Karpas-422 (cell line): Measurements from ENCODE around the gene NEK1. TPM values are rescaled to one million over a fixed set of nuclear protein-coding genes. Genes with fewer than 3 reads are reported as not detected.
A peak's percentile ranks its signal among the peaks of the same experiment; 100 is the strongest.
"Not testable (repeated sequence)": the region's sequence is repeated elsewhere in the genome, so short reads cannot be mapped to it uniquely, and the experiment has no call there.

Experiments used
- DNase-seq: peaks from one replicate; pipeline ENCODE4 v3.0.0-alpha.2; 2015
- H2AFZ ChIP-seq: fragments of 200-600 bp; sonication (generic); 2 replicates; pipeline ENCODE4 v1.6.1; 2014; ENCODE audit warnings: antibody characterized with exemption, low read length, mixed read lengths
- H3K27ac ChIP-seq: fragments of 200-600 bp; sonication (generic); 2 replicates; pipeline ENCODE4 v1.5.1; 2014; ENCODE audit warnings: mild to moderate bottlenecking, low read length, moderate library complexity
- H3K27me3 ChIP-seq: fragments of 200-600 bp; sonication (generic); 2 replicates; pipeline ENCODE4 v1.6.1; 2014; ENCODE audit warnings: low read length, mixed read lengths
- H3K36me3 ChIP-seq: fragments of 200-600 bp; sonication (generic); 2 replicates; pipeline ENCODE4 v1.6.1; 2014; ENCODE audit warnings: low read length, mixed read lengths; ENCODE audit not compliant: insufficient read depth
- H3K4me1 ChIP-seq: fragments of 200-600 bp; sonication (generic); 2 replicates; pipeline ENCODE4 v1.6.1; 2014; ENCODE audit warnings: mild to moderate bottlenecking, low read length, mixed read lengths
- H3K4me2 ChIP-seq: fragments of 200-600 bp; sonication (generic); 2 replicates; pipeline ENCODE4 v1.6.1; 2014; ENCODE audit warnings: low read length, low read depth, mild to moderate bottlenecking; ENCODE audit not compliant: poor library complexity, severe bottlenecking
- H3K4me3 ChIP-seq: fragments of 200-600 bp; sonication (generic); 2 replicates; pipeline ENCODE4 v1.5.1; 2014; ENCODE audit warnings: mild to moderate bottlenecking, antibody characterized with exemption, low read length, mixed read lengths
- H3K79me2 ChIP-seq: fragments of 200-600 bp; sonication (generic); 2 replicates; pipeline ENCODE4 v1.6.1; 2014; ENCODE audit warnings: mild to moderate bottlenecking, low read length, mixed read lengths
- H3K9ac ChIP-seq: fragments of 200-600 bp; sonication (generic); 2 replicates; pipeline ENCODE4 v1.6.0; 2014; ENCODE audit warnings: low read length
- H3K9me2 ChIP-seq: fragments of 200-600 bp; sonication (generic), shearing (Covaris generic); replicated peaks from 2 replicates; pipeline ENCODE4 v1.6.0; 2014; ENCODE audit warnings: mild to moderate bottlenecking, low read length, moderate library complexity; ENCODE audit not compliant: insufficient read depth
- H3K9me3 ChIP-seq: fragments of 300-700, 200-600 bp; sonication (generic); 2 replicates; pipeline ENCODE4 v1.6.1; 2014; ENCODE audit warnings: low read length, mixed read lengths
- H4K20me1 ChIP-seq: fragments of 200-600 bp; sonication (generic); 2 replicates; pipeline ENCODE4 v1.6.1; 2014; ENCODE audit warnings: mild to moderate bottlenecking, antibody characterized with exemption, low read length, low read depth; ENCODE audit not compliant: insufficient read depth
- total RNA-seq: library from RNA; depleted of rRNA; stranded (reverse); fragments of >200 nt; shearing (Covaris generic); gene quantifications from 2 replicates; pipeline ENCODE4 v1.2.3, GENCODE V29; 2014; ENCODE audit warnings: low replicate concordance

NEK1 gene
- total RNA-seq, 1 experiment from 2014 or later = 9.4 TPM

DNA sequence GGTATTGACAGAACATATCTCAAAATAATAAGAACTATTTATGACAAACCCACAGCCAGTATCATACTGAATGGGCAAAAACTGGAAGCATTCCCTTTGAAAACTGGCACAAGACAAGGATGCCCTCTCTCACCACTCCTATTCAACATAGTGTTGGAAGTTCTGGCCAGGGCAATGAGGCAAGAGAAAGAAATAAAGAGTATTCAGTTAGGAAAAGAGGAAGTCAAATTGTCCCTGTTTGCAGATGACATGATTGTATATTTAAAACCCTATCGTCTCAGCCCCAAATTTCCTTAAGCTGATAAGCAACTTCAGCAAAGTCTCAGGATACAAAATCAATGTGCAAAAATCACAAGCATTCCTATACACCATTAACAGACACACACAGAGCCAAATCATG lies 159.7 kb downstream of the NEK1 start:
- not testable (repeated sequence) for DNase-seq, H3K9me2 ChIP-seq, H2AFZ ChIP-seq, H3K4me2 ChIP-seq, H3K4me3 ChIP-seq, H3K79me2 ChIP-seq, H3K9me3 ChIP-seq, H3K9ac ChIP-seq, H3K27me3 ChIP-seq, H3K27ac ChIP-seq, H3K4me1 ChIP-seq, H4K20me1 ChIP-seq, H3K36me3 ChIP-seq

DNA sequence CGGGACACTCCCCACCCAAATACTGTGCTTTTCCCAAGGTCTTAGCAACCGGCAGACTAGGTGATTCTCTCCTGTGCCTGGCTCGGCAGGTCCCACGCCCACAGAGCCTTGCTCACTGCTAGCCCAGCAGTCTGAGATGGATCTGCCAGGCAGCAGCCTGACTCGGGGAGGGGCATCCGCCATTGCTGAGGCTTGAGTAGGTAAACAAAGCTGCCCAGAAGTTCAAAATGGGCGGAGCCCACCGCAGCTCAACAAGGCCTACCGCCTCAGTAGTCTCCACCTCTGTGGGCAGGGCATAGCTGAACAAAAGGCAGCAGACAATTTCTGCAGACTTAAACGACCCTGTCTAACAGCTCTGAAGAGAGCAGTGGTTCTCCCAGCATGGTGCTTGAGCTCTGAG lies 163.4 kb downstream of the NEK1 start:
- not testable (repeated sequence) for H3K27me3 ChIP-seq, H4K20me1 ChIP-seq, H3K9me2 ChIP-seq, DNase-seq, H3K27ac ChIP-seq, H3K79me2 ChIP-seq, H3K9ac ChIP-seq, H3K4me3 ChIP-seq, H3K4me1 ChIP-seq, H3K4me2 ChIP-seq, H3K9me3 ChIP-seq, H3K36me3 ChIP-seq, H2AFZ ChIP-seq

- Histone ChIP-seq H3K27me3 (no peaks in the 10 kb centered on the region), H3K4me1 (no peaks in the 10 kb centered on the region), H4K20me1 (no peaks in the 10 kb centered on the region), H3K9me2 (no peaks in the 10 kb centered on the region), H3K4me2 (no peak overlapping the region), H3K27ac (no peak overlapping the region), H2AFZ (no peak overlapping the region), H3K9me3 (no peaks in the 10 kb centered on the region), H3K36me3 (no peaks in the 10 kb centered on the region), H3K79me2 (peaks cover 6% of the 10 kb centered on the region; the same call in 1 of the 2 replicates), H3K4me3 (no peak overlapping the region), H3K9ac (no peak overlapping the region)
- DNase-seq = no peak
These were observed 165.6 kb downstream of the NEK1 start for GRCh38 chr4:169446824-169447223.

- Histone ChIP-seq H3K4me2 (no peak overlapping the region), H3K9me3 (no peaks in the 10 kb centered on the region), H3K79me2 (peaks cover 6% of the 10 kb centered on the region; the same call in 1 of the 2 replicates), H3K27ac (no peak overlapping the region), H3K4me3 (no peak overlapping the region), H4K20me1 (no peaks in the 10 kb centered on the region), H2AFZ (no peak overlapping the region), H3K9ac (no peak overlapping the region), H3K36me3 (no peaks in the 10 kb centered on the region), H3K4me1 (peaks cover 25% of the 10 kb centered on the region), H3K9me2 (no peaks in the 10 kb centered on the region), H3K27me3 (no peaks in the 10 kb centered on the region)
- DNase-seq = no peak
These were observed 168.6 kb downstream of the NEK1 start for GRCh38 chr4:169443748-169444147.

GRCh38 chr4:169440446-169440845 lies 171.9 kb downstream of the NEK1 start:
- no peak overlapping the region for H3K4me3 ChIP-seq
- H2AFZ ChIP-seq = no peak overlapping the region
- no peaks in the 10 kb centered on the region for H3K36me3 ChIP-seq
- H3K27ac ChIP-seq = no peak overlapping the region
- H3K9ac ChIP-seq = no peak overlapping the region
- peaks cover 48% of the 10 kb centered on the region for H3K4me1 ChIP-seq
- no peak overlapping the region for H3K4me2 ChIP-seq
- no peaks in the 10 kb centered on the region for H4K20me1 ChIP-seq
- H3K27me3 ChIP-seq = no peaks in the 10 kb centered on the region
- H3K79me2 ChIP-seq = peaks cover 6% of the 10 kb centered on the region; the same call in 1 of the 2 replicates
- H3K9me2 ChIP-seq = no peaks in the 10 kb centered on the region
- H3K9me3 ChIP-seq = no peaks in the 10 kb centered on the region
- DNase-seq = no peak

- no peaks in the 10 kb centered on the region for H3K27me3 ChIP-seq
- H3K4me3 ChIP-seq = no peak overlapping the region
- no peaks in the 10 kb centered on the region for H3K9me2 ChIP-seq
- H3K27ac ChIP-seq = peak overlapping the region; percentile 91
- DNase-seq = peak; percentile 44
- peak overlapping the region; percentile 67 for H3K4me2 ChIP-seq
- H2AFZ ChIP-seq = 0 out of 2 replicates have a peak overlapping the region, but pooled peaks have one; percentile 21
- H3K9ac ChIP-seq = peak overlapping the region; percentile 24; the same call in 1 of the 2 replicates
- no peaks in the 10 kb centered on the region for H4K20me1 ChIP-seq
- no peaks in the 10 kb centered on the region for H3K36me3 ChIP-seq
- H3K79me2 ChIP-seq = peaks cover 6% of the 10 kb centered on the region; the same call in 1 of the 2 replicates
- H3K4me1 ChIP-seq = peaks cover 48% of the 10 kb centered on the region
- H3K9me3 ChIP-seq = no peaks in the 10 kb centered on the region
These were observed 173.1 kb downstream of the NEK1 start for GRCh38 chr4:169439244-169439643.

DNA sequence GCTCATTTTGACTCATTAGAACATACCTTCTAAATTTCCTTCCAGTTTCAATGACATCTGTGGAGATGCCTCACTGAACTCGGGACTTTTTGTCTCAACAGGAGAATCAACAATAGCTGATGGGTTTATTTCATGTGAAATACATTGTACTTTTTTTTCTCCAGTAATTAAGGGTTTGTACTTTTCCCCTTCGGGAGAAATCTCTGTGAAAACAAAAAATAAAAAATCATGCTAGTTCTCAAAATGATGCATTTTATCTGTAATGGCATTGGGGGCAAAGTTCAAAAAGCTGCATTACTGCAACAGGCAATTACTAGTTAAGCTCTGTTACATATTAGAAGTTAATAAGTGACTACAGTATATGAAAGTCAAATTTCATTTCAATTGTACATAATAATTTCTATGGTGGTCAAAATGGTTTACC lies 174.3 kb downstream of the NEK1 start:
- peak overlapping the region; percentile 59; the same call in 1 of the 2 replicates for H3K4me3 ChIP-seq
- no peaks in the 10 kb centered on the region for H4K20me1 ChIP-seq
- H3K9ac ChIP-seq = peak overlapping the region; percentile 64
- peaks cover 48% of the 10 kb centered on the region for H3K4me1 ChIP-seq
- H3K36me3 ChIP-seq = no peaks in the 10 kb centered on the region
- H3K9me2 ChIP-seq = no peaks in the 10 kb centered on the region
- peak overlapping the region; percentile 91 for H3K27ac ChIP-seq
- no peaks in the 10 kb centered on the region for H3K9me3 ChIP-seq
- DNase-seq = no peak
- peak overlapping the region; percentile 67 for H3K4me2 ChIP-seq
- no peaks in the 10 kb centered on the region for H3K27me3 ChIP-seq
- H3K79me2 ChIP-seq = peaks cover 6% of the 10 kb centered on the region; the same call in 1 of the 2 replicates
- H2AFZ ChIP-seq = no peak overlapping the region

DNA sequence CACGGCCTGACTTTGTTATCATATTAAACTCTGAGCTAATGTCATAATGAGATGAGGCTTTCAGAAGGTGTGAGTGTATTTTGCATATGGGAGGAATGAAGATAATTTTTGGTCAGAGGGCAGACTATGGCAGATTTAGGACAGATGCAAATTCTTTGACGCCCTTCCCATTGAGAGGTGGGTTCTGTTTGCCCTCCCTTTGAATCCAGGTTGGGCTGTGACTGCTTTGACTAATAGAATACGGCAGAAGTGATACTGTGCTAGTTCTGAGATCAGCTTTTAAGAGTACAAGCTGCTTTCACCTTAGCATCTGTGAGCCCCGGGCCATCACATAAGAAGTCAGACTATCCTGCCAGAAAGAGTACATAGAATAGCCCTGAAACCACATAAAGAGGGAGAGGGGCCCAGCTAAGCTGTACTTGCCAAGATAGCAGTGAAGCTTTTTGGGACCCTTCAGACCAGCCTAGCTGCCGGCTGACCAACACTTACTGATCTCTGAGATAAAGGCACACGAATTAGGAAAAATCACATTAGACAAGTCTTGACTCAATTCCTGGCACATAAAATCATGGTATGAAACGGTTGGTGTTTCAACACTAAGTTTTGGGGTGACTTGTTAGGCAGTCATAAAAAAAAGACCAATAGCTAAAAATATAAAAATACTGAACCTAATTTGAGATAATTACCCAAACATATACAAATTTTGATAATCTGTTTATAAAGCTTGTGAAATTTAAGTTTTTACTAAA lies 174.9 kb downstream of the NEK1 start:
- Histone ChIP-seq H3K4me3 (peak overlapping the region; percentile 59), H3K79me2 (peaks cover 6% of the 10 kb centered on the region; the same call in 1 of the 2 replicates), H3K4me2 (peak overlapping the region; percentile 67), H4K20me1 (no peaks in the 10 kb centered on the region), H3K9me2 (no peaks in the 10 kb centered on the region), H3K27me3 (no peaks in the 10 kb centered on the region), H2AFZ (no peak overlapping the region), H3K36me3 (no peaks in the 10 kb centered on the region), H3K27ac (peak overlapping the region; percentile 91), H3K4me1 (peaks cover 48% of the 10 kb centered on the region), H3K9me3 (no peaks in the 10 kb centered on the region), H3K9ac (peak overlapping the region; percentile 64)
- peak; percentile 70 for DNase-seq
